Vagina (tissue), 2 donors: ENCODE data around the gene MOBP. TPM values are rescaled to one million over a fixed set of nuclear protein-coding genes. Genes with fewer than 3 reads are reported as not detected.

Source experiments
- DNase-seq, 2 donors: peaks; one replicate each; pipeline ENCODE4 v3.0.0-alpha.2; 2017; ENCODE audit errors: extremely low spot score in 2 of 2
- H3K27ac ChIP-seq: fragments of 200-600 bp; sonication (generic); one replicate; pipeline ENCODE4 v1.5.1; 2019
- H3K27me3 ChIP-seq: fragments of 200-600 bp; sonication (generic); one replicate; pipeline ENCODE4 v1.5.1; 2019
- H3K36me3 ChIP-seq, 2 donors: fragments of 200-600 bp; sonication (generic); one replicate each; pipeline ENCODE4 v1.5.1; 2017 to 2019
- H3K4me1 ChIP-seq: fragments of 200-600 bp; sonication (generic); one replicate; pipeline ENCODE4 v1.5.1; 2019
- H3K4me3 ChIP-seq, 2 donors: fragments of 200-600 bp; sonication (generic); 1 replicate in 1 of 2; 2 replicates in 1 of 2; pipeline ENCODE4 v1.5.1; 2016 to 2019
- H3K9me3 ChIP-seq: fragments of 200-600 bp; sonication (generic); one replicate; pipeline ENCODE4 v1.5.1; 2019
- POLR2A ChIP-seq, 2 donors: fragments of 450-650 bp; IDR thresholded peaks; one replicate each; pipeline ENCODE4 v1.6.1; 2017; ENCODE audit warnings: antibody characterized with exemption in 2 of 2, mild to moderate bottlenecking in 2 of 2, moderate library complexity in 2 of 2
- POLR2AphosphoS5 ChIP-seq, 2 donors: sonication (generic); formaldehyde crosslinking; IDR thresholded peaks; one replicate each; pipeline ENCODE4 v1.9.0; 2017; ENCODE audit warnings: antibody characterized with exemption in 2 of 2, mild to moderate bottlenecking in 2 of 2, low read depth in 1 of 2; ENCODE audit not compliant: insufficient read depth in 1 of 2
- intact Hi-C: fragments of 100-400 bp; cut with DNase I; formaldehyde crosslinking; loops from one replicate; pipeline ENCODE4 v1.15.1; 2023
- total RNA-seq: library from RNA; depleted of rRNA; stranded (reverse); fragments of >200 nt; gene quantifications from one replicate; pipeline ENCODE4 v1.2.3, GENCODE V29; 2016
- TF ChIP-seq, protein P1 (sequence below), 3 experiments: fragments of 450-650 bp in 2 of 3; fragments of 200-600 bp in 1 of 3; sonication (generic) in 1 of 3; IDR thresholded peaks; one replicate each; pipeline ENCODE4 v1.5.1; 2017 to 2019; ENCODE audit warnings: antibody characterized with exemption in 3 of 3, mild to moderate bottlenecking in 2 of 3, moderate library complexity in 2 of 3

MOBP gene
- total RNA-seq, 1 donor from 2014 or later = not detected

GRCh38 chr3:39513791-39514369 lies 46.4 kb downstream of the MOBP start:
- Histone ChIP-seq H3K9me3 (no peaks in the 10 kb centered on the region), H3K36me3 (no peaks in the 10 kb centered on the region), H3K27ac (no peak overlapping the region), H3K4me1 (no peaks in the 10 kb centered on the region), H3K27me3 (no peaks in the 10 kb centered on the region), H3K4me3 (no peak overlapping the region)
- DNase-seq = no peak
- TF ChIP-seq, protein P1, sequence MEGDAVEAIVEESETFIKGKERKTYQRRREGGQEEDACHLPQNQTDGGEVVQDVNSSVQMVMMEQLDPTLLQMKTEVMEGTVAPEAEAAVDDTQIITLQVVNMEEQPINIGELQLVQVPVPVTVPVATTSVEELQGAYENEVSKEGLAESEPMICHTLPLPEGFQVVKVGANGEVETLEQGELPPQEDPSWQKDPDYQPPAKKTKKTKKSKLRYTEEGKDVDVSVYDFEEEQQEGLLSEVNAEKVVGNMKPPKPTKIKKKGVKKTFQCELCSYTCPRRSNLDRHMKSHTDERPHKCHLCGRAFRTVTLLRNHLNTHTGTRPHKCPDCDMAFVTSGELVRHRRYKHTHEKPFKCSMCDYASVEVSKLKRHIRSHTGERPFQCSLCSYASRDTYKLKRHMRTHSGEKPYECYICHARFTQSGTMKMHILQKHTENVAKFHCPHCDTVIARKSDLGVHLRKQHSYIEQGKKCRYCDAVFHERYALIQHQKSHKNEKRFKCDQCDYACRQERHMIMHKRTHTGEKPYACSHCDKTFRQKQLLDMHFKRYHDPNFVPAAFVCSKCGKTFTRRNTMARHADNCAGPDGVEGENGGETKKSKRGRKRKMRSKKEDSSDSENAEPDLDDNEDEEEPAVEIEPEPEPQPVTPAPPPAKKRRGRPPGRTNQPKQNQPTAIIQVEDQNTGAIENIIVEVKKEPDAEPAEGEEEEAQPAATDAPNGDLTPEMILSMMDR (IDR thresholded peaks at IDR 0.05) = no peak
- TF ChIP-seq POLR2A (IDR thresholded peaks at IDR 0.05) (no peak), POLR2AphosphoS5 (IDR thresholded peaks at IDR 0.05; ENCODE audit: insufficient read depth in 1 of 2, low read depth in 1 of 2) (no peak)
- intact Hi-C loops = no loop called here

DNA sequence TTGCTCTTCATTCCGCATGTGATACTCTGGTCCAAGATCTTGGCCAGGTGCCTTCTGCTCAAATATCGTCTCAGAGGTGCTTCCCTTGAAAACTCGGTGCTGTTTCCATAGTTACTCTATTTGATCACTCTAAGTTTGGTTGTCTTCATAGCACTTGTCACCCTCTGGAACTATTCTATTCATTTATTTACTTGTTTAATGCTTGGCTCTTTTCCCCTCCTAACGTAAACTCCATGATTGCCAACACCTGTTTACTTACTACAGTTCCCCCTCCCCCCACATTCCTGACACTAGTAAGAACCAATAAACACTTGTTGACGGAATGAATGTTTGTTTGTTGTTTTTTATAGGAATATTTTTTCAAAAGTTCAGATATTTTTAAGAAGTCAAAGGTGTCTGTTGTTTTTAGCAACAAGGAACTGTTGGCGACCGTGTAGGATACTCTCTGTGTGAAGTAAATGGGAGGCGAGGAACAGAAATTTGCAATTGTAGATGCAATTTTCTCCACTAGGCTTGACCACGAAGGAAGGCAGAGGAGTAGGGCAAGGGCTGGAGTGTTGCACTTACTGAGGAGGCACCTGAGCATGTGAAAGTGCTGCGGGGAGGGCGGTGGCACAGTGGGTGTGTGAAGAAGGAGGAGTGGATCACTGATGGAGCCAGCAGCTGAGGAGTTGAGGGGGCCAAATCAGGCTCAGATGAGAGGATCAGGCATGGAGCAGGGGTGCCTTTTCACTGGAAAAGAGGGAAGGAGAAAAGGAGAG lies 48.4 kb downstream of the MOBP start:
- intact Hi-C loops = no loop called here
- TF ChIP-seq POLR2A (IDR thresholded peaks at IDR 0.05) (no peak), POLR2AphosphoS5 (IDR thresholded peaks at IDR 0.05; ENCODE audit: insufficient read depth in 1 of 2, low read depth in 1 of 2) (no peak)
- TF ChIP-seq, protein P1 (IDR thresholded peaks at IDR 0.05) = no peak
- Histone ChIP-seq H3K4me1 (no peaks in the 10 kb centered on the region), H3K27me3 (no peaks in the 10 kb centered on the region), H3K4me3 (no peak overlapping the region), H3K36me3 (no peaks in the 10 kb centered on the region), H3K27ac (no peak overlapping the region), H3K9me3 (no peaks in the 10 kb centered on the region)
- DNase-seq = no peak

DNA sequence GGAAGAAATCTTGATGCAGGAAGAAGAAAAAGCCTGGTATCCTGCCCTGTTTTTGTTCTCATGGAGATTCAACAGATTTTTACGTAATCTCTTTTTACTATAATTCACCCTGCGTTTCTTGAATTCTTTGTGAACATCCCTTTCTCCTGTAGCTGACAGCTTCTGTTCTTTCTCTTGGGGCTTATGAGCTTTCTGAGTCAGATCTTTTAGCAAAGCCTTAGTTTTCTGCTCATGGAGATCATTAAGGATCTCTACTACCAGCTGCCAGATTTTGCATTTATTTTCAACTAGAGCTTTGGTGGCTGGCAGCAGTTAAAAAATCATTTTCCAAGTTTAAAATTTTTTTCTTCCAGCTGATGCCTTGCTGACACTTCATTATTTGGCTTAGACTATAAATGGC lies 51.6 kb downstream of the MOBP start:
- Histone ChIP-seq H3K9me3 (no peaks in the 10 kb centered on the region), H3K36me3 (no peaks in the 10 kb centered on the region), H3K4me1 (no peaks in the 10 kb centered on the region), H3K27me3 (no peaks in the 10 kb centered on the region), H3K27ac (no peak overlapping the region), H3K4me3 (no peak overlapping the region)
- TF ChIP-seq, protein P1 (IDR thresholded peaks at IDR 0.05) = no peak
- TF ChIP-seq POLR2AphosphoS5 (IDR thresholded peaks at IDR 0.05; ENCODE audit: insufficient read depth in 1 of 2, low read depth in 1 of 2) (no peak), POLR2A (IDR thresholded peaks at IDR 0.05) (no peak)
- DNase-seq = no peak
- intact Hi-C loops = no loop called here

- no peak overlapping the region for H3K27ac ChIP-seq
- no peaks in the 10 kb centered on the region for H3K4me1 ChIP-seq
- no peaks in the 10 kb centered on the region for H3K27me3 ChIP-seq
- TF ChIP-seq POLR2AphosphoS5 (IDR thresholded peaks at IDR 0.05; ENCODE audit: insufficient read depth in 1 of 2, low read depth in 1 of 2) = no peak
- TF ChIP-seq, protein P1 (IDR thresholded peaks at IDR 0.05) = no peak
- TF ChIP-seq POLR2A (IDR thresholded peaks at IDR 0.05) = no peak
- H3K4me3 ChIP-seq = no peak overlapping the region
- H3K9me3 ChIP-seq = no peaks in the 10 kb centered on the region
- DNase-seq = no peak
- intact Hi-C loops = no loop called here
- no peaks in the 10 kb centered on the region for H3K36me3 ChIP-seq
These were observed 52.2 kb downstream of the MOBP start for GRCh38 chr3:39519554-39520288.
